Liver (tissue), 9 donors: ENCODE results near the gene THBS1. TPM values are rescaled to one million over a fixed set of nuclear protein-coding genes. Genes with fewer than 3 reads are reported as not detected.

Experiments
- DNase-seq: peaks from one replicate; pipeline ENCODE4 v3.0.0-alpha.2; 2017; ENCODE audit warnings: low spot score
- H3K27ac ChIP-seq, 2 donors: one replicate each; pipeline ENCODE4 v1.7.0; 2013; ENCODE audit warnings: inconsistent platforms in 2 of 2, low read length in 2 of 2, control low read depth in 1 of 2, low read depth in 1 of 2, mild to moderate bottlenecking in 1 of 2
- H3K27me3 ChIP-seq, 4 donors: one replicate each; pipeline versions ENCODE4 v1.6.1 to v1.7.0; 2013; ENCODE audit warnings: low read length in 3 of 4, inconsistent platforms in 1 of 4, mild to moderate bottlenecking in 1 of 4, moderate library complexity in 1 of 4; ENCODE audit not compliant: control insufficient read depth in 4 of 4, insufficient read depth in 4 of 4
- H3K36me3 ChIP-seq, 4 donors: one replicate each; pipeline versions ENCODE4 v1.6.1 to v1.7.0; 2013; ENCODE audit warnings: low read length in 3 of 4, mild to moderate bottlenecking in 3 of 4, low read depth in 1 of 4, moderate library complexity in 1 of 4; ENCODE audit not compliant: control insufficient read depth in 4 of 4, insufficient read depth in 3 of 4
- H3K4me1 ChIP-seq, 4 donors: one replicate each; pipeline versions ENCODE4 v1.6.1 to v1.7.0; 2013; ENCODE audit warnings: low read length in 3 of 4, mild to moderate bottlenecking in 3 of 4, moderate library complexity in 1 of 4; ENCODE audit not compliant: control insufficient read depth in 4 of 4, insufficient read depth in 4 of 4
- H3K4me3 ChIP-seq, 3 donors: one replicate each; pipeline versions ENCODE4 v1.6.1 to v1.7.0; 2013; ENCODE audit warnings: low read length in 3 of 3, control low read depth in 1 of 3, low read depth in 1 of 3, mild to moderate bottlenecking in 1 of 3
- H3K9ac ChIP-seq, 2 donors: one replicate each; pipeline ENCODE4 v1.7.0; 2013; ENCODE audit warnings: low read length in 2 of 2, mild to moderate bottlenecking in 2 of 2, moderate library complexity in 2 of 2, control low read depth in 1 of 2, low read depth in 1 of 2
- H3K9me3 ChIP-seq, 4 donors: one replicate each; pipeline versions ENCODE4 v1.6.1 to v1.7.0; 2013; ENCODE audit warnings: low read length in 3 of 4; ENCODE audit not compliant: control insufficient read depth in 4 of 4
- CTCF ChIP-seq: fragments of 150-350 bp; IDR thresholded peaks from 2 replicates; pipeline ENCODE4 v1.5.1; 2017; ENCODE audit warnings: improper control_type of control experiment, low read depth, low read length; ENCODE audit not compliant: missing input control
- FOXA1 ChIP-seq: IDR thresholded peaks from 2 replicates; pipeline ENCODE4 v1.6.1; 2016; ENCODE audit warnings: antibody characterized with exemption
- FOXA2 ChIP-seq: IDR thresholded peaks from 2 replicates; pipeline ENCODE4 v1.6.1; 2016; ENCODE audit warnings: antibody characterized with exemption
- GABPA ChIP-seq, 2 donors: IDR thresholded peaks in 1 of 2; conservative IDR thresholded peaks in 1 of 2; 2 replicates each; pipeline ENCODE4 v1.6.1; 2016; ENCODE audit warnings: antibody characterized with exemption in 2 of 2, mild to moderate bottlenecking in 1 of 2, moderate library complexity in 1 of 2
- HNF4A ChIP-seq, 2 donors: conservative IDR thresholded peaks; 2 replicates each; pipeline ENCODE4 v1.6.1; 2016; ENCODE audit warnings: antibody characterized with exemption in 2 of 2, mild to moderate bottlenecking in 2 of 2
- HNF4G ChIP-seq: IDR thresholded peaks from 2 replicates; pipeline ENCODE4 v1.6.1; 2016; ENCODE audit warnings: antibody characterized with exemption
- JUND ChIP-seq, 2 donors: IDR thresholded peaks; 2 replicates each; pipeline ENCODE4 v1.6.1; 2016; ENCODE audit warnings: antibody characterized with exemption in 2 of 2
- NR2F2 ChIP-seq: IDR thresholded peaks from 2 replicates; pipeline ENCODE4 v1.6.1; 2016; ENCODE audit warnings: antibody characterized with exemption
- RAD21 ChIP-seq, 2 donors: IDR thresholded peaks; 2 replicates each; pipeline ENCODE4 v1.6.1; 2016; ENCODE audit warnings: antibody characterized with exemption in 2 of 2, mild to moderate bottlenecking in 2 of 2
- REST ChIP-seq: IDR thresholded peaks from 2 replicates; pipeline ENCODE4 v1.6.1; 2016; ENCODE audit warnings: antibody characterized with exemption, mild to moderate bottlenecking
- RXRA ChIP-seq, 2 donors: IDR thresholded peaks; 2 replicates each; pipeline ENCODE4 v1.6.1; 2017 to 2018; ENCODE audit warnings: antibody characterized with exemption in 2 of 2, mild to moderate bottlenecking in 1 of 2
- SP1 ChIP-seq: IDR thresholded peaks from 2 replicates; pipeline ENCODE4 v1.6.1; 2018; ENCODE audit warnings: antibody characterized with exemption, mild to moderate bottlenecking
- TAF1 ChIP-seq: conservative IDR thresholded peaks from 2 replicates; pipeline ENCODE4 v1.6.1; 2016; ENCODE audit warnings: antibody characterized with exemption, mild to moderate bottlenecking
- YY1 ChIP-seq: IDR thresholded peaks from 2 replicates; pipeline ENCODE4 v1.6.1; 2016; ENCODE audit warnings: antibody characterized with exemption, mild to moderate bottlenecking
- ZBTB33 ChIP-seq: IDR thresholded peaks from 2 replicates; pipeline ENCODE4 v1.6.1; 2016; ENCODE audit warnings: antibody characterized with exemption
- WGBS: extraction: QIAGEN DNeasy Blood & Tissue Kit; methylation state at CpG from one replicate; pipeline ENCODE4 v1.1.7; 2013; 5-methylcytosine and 5-hydroxymethylcytosine counted together
- polyA plus RNA-seq, 2 donors: library from polyadenylated mRNA; stranded (reverse) in 1 of 2; unstranded in 1 of 2; fragments of 200-250 nt in 1 of 2; fragments of >200 nt in 1 of 2; fragmentation: Nextera tagmentation in 1 of 2; extraction: Ambion mirVana in 1 of 2; gene quantifications; one replicate each; pipeline versions ENCODE4 v1.2.1 to v1.2.3, GENCODE V29; 2013 to 2015
- total RNA-seq, 2 donors: library from RNA; depleted of rRNA; stranded (reverse); fragments of >200 nt; gene quantifications; one replicate each; pipeline ENCODE4 v1.2.3, GENCODE V29; 2014
- TF ChIP-seq, protein P1 (sequence below): IDR thresholded peaks from 2 replicates; pipeline ENCODE4 v1.6.1; 2016; ENCODE audit warnings: antibody characterized with exemption
- TF ChIP-seq, protein P2 (sequence below): IDR thresholded peaks from 2 replicates; pipeline ENCODE4 v1.6.1; 2016; ENCODE audit warnings: antibody characterized with exemption
- donor health status: healthy.
- donor health status: healthy.
- donor health status: healthy.
- donor health status: healthy.
- donor health status: healthy.

Gene THBS1
- total and polyA plus RNA-seq, 4 donors: 8.9 to 73.6 (median 22.6) TPM

GRCh38 chr15:39556461-39556860 is 24.4 kb upstream of the THBS1 start (continued):
- TF ChIP-seq REST: no peak

DNA sequence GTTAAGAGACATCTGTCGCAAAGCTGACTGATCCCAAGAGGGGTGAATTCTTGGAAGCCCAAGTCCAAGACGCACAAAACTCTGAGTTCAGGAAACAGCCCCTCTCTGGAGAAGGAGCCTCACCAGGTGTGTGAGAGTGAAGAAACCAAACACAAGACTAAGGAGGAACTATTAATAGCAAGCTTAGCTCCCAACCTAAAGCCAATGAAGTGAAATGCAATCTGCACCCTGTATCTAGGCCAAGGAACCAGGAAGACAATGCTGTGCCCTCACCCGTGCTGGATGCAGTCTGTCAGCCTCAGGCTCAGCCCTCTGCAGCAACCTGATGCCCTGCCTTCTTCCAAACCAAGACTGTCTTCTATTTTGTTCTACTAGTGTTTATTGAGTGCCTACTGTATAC is 22.5 kb upstream of the THBS1 start:
- Histone ChIP-seq H3K36me3 (no peaks in the 10 kb centered on the region), H3K9me3 (no peaks in the 10 kb centered on the region), H3K4me1 (no peaks in the 10 kb centered on the region), H3K9ac (no peak overlapping the region), H3K27ac (no peak overlapping the region), H3K4me3 (no peak overlapping the region), H3K27me3 (no peaks in the 10 kb centered on the region)
- TF ChIP-seq RAD21 (IDR thresholded peaks at IDR 0.05) (no peak), FOXA1 (no peak), CTCF (no peak), REST (no peak), SP1 (no peak), GABPA (IDR thresholded peaks at IDR 0.05 in 1 of 2, conservative IDR thresholded peaks at IDR 0.05 in 1 of 2) (no peak), ZBTB33 (no peak), HNF4G (no peak), YY1 (no peak), HNF4A (conservative IDR thresholded peaks at IDR 0.05) (no peak), RXRA (IDR thresholded peaks at IDR 0.05) (no peak), FOXA2 (no peak), NR2F2 (no peak), TAF1 (no peak), JUND (IDR thresholded peaks at IDR 0.05) (no peak)
- TF ChIP-seq, protein P1, sequence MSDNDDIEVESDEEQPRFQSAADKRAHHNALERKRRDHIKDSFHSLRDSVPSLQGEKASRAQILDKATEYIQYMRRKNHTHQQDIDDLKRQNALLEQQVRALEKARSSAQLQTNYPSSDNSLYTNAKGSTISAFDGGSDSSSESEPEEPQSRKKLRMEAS: no peak
- TF ChIP-seq, protein P2, sequence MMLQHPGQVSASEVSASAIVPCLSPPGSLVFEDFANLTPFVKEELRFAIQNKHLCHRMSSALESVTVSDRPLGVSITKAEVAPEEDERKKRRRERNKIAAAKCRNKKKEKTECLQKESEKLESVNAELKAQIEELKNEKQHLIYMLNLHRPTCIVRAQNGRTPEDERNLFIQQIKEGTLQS: no peak
- DNase-seq: no peak
- WGBS: 89% methylated on average over 3 of the region's 3 CpGs
